ENCODE measurements around the gene TUFM. TPM values are rescaled to one million over a fixed set of nuclear protein-coding genes. Genes with fewer than 3 reads are reported as not detected.

TUFM gene
- total and polyA plus RNA-seq, 9 donors = 75.7 to 123 (median 106) TPM

DNA sequence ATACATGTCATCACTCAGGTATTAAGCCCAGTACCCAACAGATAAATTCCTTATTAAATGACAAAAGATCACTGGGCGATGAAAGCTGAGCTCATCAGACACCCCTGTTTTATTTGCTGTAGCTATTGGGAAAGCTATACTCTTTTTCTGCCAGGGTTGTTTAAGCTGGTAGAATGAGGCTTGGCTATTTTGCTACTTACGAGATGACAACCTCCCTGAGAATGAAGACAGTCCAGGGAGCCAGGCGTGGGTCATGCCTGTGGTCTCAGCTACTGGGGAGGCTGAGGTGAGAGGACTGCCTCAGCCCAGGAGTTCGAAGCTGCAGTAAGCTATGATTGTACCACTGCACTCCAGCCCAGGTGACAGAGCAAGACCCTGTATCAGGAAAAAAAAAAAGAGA lies 13.2 kb upstream of the TUFM start:
- Histone ChIP-seq H3K27ac (no peak overlapping the region), H3K36me3 (no peaks in the 10 kb centered on the region), H3K9me3 (no peaks in the 10 kb centered on the region), H3K4me3 (no peak overlapping the region), H3K27me3 (no peaks in the 10 kb centered on the region), H3K4me1 (ENCODE audit: insufficient read depth) (peaks cover 2% of the 10 kb centered on the region)
- intact Hi-C loops (cut with DNase I) = no loop called here
- TF ChIP-seq POLR2A (IDR thresholded peaks at IDR 0.05) (no peak), EP300 (IDR thresholded peaks at IDR 0.05) (no peak)
- TF ChIP-seq, protein P1, sequence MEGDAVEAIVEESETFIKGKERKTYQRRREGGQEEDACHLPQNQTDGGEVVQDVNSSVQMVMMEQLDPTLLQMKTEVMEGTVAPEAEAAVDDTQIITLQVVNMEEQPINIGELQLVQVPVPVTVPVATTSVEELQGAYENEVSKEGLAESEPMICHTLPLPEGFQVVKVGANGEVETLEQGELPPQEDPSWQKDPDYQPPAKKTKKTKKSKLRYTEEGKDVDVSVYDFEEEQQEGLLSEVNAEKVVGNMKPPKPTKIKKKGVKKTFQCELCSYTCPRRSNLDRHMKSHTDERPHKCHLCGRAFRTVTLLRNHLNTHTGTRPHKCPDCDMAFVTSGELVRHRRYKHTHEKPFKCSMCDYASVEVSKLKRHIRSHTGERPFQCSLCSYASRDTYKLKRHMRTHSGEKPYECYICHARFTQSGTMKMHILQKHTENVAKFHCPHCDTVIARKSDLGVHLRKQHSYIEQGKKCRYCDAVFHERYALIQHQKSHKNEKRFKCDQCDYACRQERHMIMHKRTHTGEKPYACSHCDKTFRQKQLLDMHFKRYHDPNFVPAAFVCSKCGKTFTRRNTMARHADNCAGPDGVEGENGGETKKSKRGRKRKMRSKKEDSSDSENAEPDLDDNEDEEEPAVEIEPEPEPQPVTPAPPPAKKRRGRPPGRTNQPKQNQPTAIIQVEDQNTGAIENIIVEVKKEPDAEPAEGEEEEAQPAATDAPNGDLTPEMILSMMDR (IDR thresholded peaks at IDR 0.05) = no peak
- no peak for DNase-seq
- WGBS, 3 donors = 70 to 87% (median 73%) methylated on average over 4 of the region's 4 CpGs

DNA sequence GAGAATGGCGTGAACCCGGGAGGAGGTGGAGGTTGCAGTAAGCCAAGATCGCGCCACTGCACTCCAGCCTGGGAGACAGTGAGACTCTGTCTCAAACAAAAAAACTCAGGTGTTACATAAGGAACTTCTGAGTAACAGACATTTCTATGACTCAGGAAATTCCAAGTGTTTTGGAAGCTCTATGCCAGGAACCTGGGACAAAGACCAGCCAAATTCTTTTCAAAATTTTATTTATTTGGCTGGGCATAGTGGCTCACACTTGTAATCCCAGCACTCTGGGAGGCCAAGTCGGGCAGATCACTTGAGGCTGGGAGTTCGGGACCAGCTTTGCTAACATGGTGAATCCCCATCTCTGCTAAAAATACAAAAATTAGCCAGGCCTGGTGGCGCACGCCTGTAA lies 12.3 kb upstream of the TUFM start:
- WGBS, 3 donors = 89 to 91% (median 90%) methylated on average over 8 of the region's 8 CpGs
- no peak for DNase-seq
- Histone ChIP-seq H3K9me3 (no peaks in the 10 kb centered on the region), H3K4me1 (ENCODE audit: insufficient read depth) (peaks cover 2% of the 10 kb centered on the region), H3K27ac (no peak overlapping the region), H3K36me3 (no peaks in the 10 kb centered on the region), H3K27me3 (no peaks in the 10 kb centered on the region), H3K4me3 (no peak overlapping the region)
- intact Hi-C loops (cut with DNase I) = no loop called here
- no peak for TF ChIP-seq POLR2A (IDR thresholded peaks at IDR 0.05)
- no peak for TF ChIP-seq EP300 (IDR thresholded peaks at IDR 0.05)
- TF ChIP-seq, protein P1 (IDR thresholded peaks at IDR 0.05) = no peak

DNA sequence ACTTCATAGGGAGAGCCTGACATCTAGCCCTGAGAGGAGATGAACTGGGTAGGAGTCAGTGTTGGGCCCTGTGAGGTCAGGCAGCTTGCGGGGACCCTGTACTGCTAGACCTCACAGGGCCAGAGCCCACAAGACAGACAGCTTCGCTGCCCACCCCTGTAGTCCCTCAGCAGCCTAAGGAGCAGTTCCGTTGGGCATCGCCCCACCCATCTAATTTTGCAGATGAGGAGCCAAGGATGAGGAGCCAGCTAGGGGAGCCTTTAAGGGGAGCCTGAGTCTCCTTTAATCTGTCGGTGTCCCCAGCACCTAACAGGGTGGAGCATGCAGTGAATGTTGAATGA lies 755 bp upstream of the TUFM start:
- no peaks in the 10 kb centered on the region for H3K9me3 ChIP-seq
- H3K27me3 ChIP-seq = no peaks in the 10 kb centered on the region
- intact Hi-C loops (cut with DNase I) = loop anchor here in 2 of 4 donors (2.0 kb wide), 1 partner anchor 16 kb away; the partner anchor contains the start of gene SH2B1 (in 2 of the 2)
- H3K4me1 ChIP-seq (ENCODE audit: insufficient read depth) = peaks cover 2% of the 10 kb centered on the region
- WGBS, 3 donors = 3 to 4% (median 3%) methylated on average over 5 of the region's 5 CpGs
- DNase-seq = peak in 2 of 5 donors; percentile 19 to 45
- no peak for TF ChIP-seq EP300 (IDR thresholded peaks at IDR 0.05)
- H3K36me3 ChIP-seq = no peaks in the 10 kb centered on the region
- peak overlapping the region; percentile 99 for H3K4me3 ChIP-seq
- H3K27ac ChIP-seq = peak overlapping the region; percentile 82 to 83

DNA sequence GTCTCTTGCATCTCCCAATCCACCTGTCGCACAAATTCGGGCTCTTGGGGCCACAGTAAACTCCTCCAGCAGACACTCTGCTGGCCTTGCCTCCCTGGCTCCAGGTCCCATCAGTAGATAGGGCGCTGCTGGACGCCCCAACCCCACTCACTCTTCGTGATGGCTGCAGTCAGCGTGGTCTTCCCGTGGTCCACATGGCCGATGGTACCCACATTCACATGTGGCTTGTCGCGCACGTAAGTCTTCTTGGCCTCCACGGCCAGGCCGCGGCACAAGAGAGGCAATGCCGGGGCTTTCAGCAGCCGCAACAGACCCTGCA lies 428 bp downstream of the TUFM start:
- intact Hi-C loops (cut with DNase I) = loop anchor here in 2 of 4 donors (2.0 kb wide), 1 partner anchor 17 kb away; the partner anchor contains the start of gene SH2B1 (in 2 of the 2)
- H3K27me3 ChIP-seq = no peaks in the 10 kb centered on the region
- DNase-seq = no peak
- 1 to 2% (median 1%) methylated on average over 12 to 16 of the region's 16 CpGs for WGBS, 3 donors
- peaks cover 2% of the 10 kb centered on the region for H3K4me1 ChIP-seq (ENCODE audit: insufficient read depth)
- H3K36me3 ChIP-seq = no peaks in the 10 kb centered on the region
- H3K27ac ChIP-seq = peak overlapping the region in 1 of 2 donors; percentile 82
- no peaks in the 10 kb centered on the region for H3K9me3 ChIP-seq
- peak overlapping the region; percentile 99 for H3K4me3 ChIP-seq
- TF ChIP-seq EP300 (IDR thresholded peaks at IDR 0.05) (no peak), POLR2A (IDR thresholded peaks at IDR 0.05) (no peak)
- TF ChIP-seq, protein P1 (IDR thresholded peaks at IDR 0.05) = no peak

DNA sequence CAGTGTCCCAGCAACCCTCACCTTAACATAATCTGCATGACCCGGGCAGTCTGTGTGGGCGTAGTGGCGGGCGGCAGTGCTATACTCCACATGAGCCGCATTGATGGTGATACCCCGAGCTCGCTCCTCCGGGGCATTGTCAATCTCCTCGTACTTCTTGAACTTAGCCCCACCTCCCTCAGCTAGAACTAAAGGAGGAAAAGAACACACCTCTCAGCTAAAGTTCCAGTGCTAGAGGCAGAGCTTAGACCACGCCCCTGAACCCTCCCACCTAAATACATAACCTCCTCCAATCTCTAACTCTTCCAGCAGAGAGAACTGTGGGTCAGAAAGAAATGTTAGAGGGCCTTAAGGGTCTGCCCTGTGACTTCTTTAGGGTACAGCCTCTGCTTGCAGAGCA lies 855 bp downstream of the TUFM start:
- intact Hi-C loops (cut with DNase I) = no loop called here
- Histone ChIP-seq H3K9me3 (no peaks in the 10 kb centered on the region), H3K4me1 (ENCODE audit: insufficient read depth) (peaks cover 2% of the 10 kb centered on the region), H3K27ac (no peak overlapping the region), H3K27me3 (no peaks in the 10 kb centered on the region), H3K4me3 (peak overlapping the region; percentile 99), H3K36me3 (no peaks in the 10 kb centered on the region)
- TF ChIP-seq EP300 (IDR thresholded peaks at IDR 0.05) (no peak), POLR2A (IDR thresholded peaks at IDR 0.05) (no peak)
- TF ChIP-seq, protein P1 (IDR thresholded peaks at IDR 0.05) = no peak
- no peak for DNase-seq
- 27 to 46% (median 35%) methylated on average over 10 of the region's 10 CpGs for WGBS, 3 donors

Data from ovary (tissue), 9 donors.